ENCODE measurements around the gene FGD2.

Gene FGD2

DNA sequence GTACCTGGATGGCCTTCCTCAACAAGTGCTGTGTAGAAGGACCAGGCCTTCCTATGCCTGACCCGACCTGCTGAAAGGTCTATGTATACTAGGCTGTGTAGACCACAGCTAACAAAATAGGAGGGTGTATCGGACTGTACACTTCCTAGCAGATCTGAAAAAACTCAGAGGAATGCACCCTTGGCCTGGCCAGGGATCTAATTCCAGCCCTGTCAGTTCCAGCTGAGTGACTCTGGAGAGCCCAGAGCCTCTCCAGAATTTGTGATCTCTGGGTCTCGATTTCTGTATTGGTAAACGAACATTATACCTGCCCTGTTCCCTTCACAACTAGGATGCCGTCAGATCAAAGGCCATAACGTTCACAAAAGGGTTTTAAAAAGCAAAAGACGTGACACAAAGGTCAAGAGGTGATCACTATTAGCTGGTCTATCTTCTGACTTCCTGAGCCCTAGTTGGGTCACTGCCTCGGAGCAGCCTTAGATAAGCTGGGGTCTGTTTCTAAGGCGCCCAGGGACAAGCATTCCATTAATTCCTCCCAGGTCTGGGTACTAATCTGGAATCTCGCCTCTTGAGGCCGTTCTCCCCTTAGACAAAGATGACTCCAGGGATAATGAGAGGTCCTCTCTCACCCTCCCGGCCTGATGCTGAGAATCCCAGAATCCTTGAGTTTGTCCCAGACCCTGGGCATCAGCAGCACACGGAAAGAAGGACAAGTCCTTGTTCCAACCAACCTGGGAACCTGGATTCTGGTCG lies 33.4 kb upstream of the FGD2 start:
- Histone ChIP-seq H3K4me2 (ENCODE audit: low read length) (no peak overlapping the region), H3K9ac (ENCODE audit: low read length) (no peak overlapping the region), H3K27me3 (ENCODE audit: insufficient read depth, low read length) (no peaks in the 10 kb centered on the region), H3K79me2 (ENCODE audit: insufficient read depth, low read length) (no peaks in the 10 kb centered on the region), H4K20me1 (ENCODE audit: insufficient read depth, low read length) (no peaks in the 10 kb centered on the region), H2AFZ (ENCODE audit: low read length) (no peak overlapping the region), H3K4me1 (ENCODE audit: insufficient read depth, low read length, severe bottlenecking) (no peaks in the 10 kb centered on the region), H3K4me3 (ENCODE audit: low read depth, low read length, poor library complexity, severe bottlenecking) (no peak overlapping the region), H3K9me3 (ENCODE audit: low read length) (no peaks in the 10 kb centered on the region), H3K36me3 (ENCODE audit: insufficient read depth, low read length) (peaks cover 98% of the 10 kb centered on the region), H3K27ac (ENCODE audit: low read depth, low read length, poor library complexity, severe bottlenecking) (no peak overlapping the region), H3K9me2 (ENCODE audit: low read depth, low read length) (no peaks in the 10 kb centered on the region), H3F3A (ENCODE audit: insufficient read depth, low read length) (no peaks in the 10 kb centered on the region)
- TF ChIP-seq EZH2 (IDR thresholded peaks at IDR 0.05; ENCODE audit: borderline replicate concordance, low read length): no peak
- TF ChIP-seq, protein P1, sequence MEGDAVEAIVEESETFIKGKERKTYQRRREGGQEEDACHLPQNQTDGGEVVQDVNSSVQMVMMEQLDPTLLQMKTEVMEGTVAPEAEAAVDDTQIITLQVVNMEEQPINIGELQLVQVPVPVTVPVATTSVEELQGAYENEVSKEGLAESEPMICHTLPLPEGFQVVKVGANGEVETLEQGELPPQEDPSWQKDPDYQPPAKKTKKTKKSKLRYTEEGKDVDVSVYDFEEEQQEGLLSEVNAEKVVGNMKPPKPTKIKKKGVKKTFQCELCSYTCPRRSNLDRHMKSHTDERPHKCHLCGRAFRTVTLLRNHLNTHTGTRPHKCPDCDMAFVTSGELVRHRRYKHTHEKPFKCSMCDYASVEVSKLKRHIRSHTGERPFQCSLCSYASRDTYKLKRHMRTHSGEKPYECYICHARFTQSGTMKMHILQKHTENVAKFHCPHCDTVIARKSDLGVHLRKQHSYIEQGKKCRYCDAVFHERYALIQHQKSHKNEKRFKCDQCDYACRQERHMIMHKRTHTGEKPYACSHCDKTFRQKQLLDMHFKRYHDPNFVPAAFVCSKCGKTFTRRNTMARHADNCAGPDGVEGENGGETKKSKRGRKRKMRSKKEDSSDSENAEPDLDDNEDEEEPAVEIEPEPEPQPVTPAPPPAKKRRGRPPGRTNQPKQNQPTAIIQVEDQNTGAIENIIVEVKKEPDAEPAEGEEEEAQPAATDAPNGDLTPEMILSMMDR (IDR thresholded peaks at IDR 0.05; ENCODE audit: low read length): no peak

DNA sequence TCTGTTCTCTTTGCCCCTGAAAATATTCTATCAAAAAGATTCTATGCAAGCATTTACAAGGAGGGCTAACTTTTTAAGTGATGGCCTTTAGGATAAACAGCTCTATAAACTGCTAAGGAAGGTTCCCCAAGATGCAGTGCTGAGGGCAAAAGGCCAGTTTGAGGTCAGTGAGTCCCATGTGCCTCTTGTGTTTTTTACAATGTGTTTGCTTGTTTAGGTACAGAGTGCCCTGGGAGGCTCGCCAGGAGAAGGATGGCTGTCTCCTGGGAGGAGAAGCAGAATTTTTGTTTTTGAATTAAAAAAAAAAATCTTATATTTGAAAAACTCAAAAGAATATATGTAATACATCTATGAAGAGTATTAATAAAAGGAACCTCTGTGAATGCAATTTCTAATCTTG lies 32.3 kb upstream of the FGD2 start:
- no peaks in the 10 kb centered on the region for H3F3A ChIP-seq (ENCODE audit: insufficient read depth, low read length)
- H3K4me1 ChIP-seq (ENCODE audit: insufficient read depth, low read length, severe bottlenecking): no peaks in the 10 kb centered on the region
- TF ChIP-seq EZH2 (IDR thresholded peaks at IDR 0.05; ENCODE audit: borderline replicate concordance, low read length): no peak
- TF ChIP-seq, protein P1 (IDR thresholded peaks at IDR 0.05; ENCODE audit: low read length): no peak
- no peaks in the 10 kb centered on the region for H4K20me1 ChIP-seq (ENCODE audit: insufficient read depth, low read length)
- H3K9me3 ChIP-seq (ENCODE audit: low read length): no peaks in the 10 kb centered on the region
- H3K4me2 ChIP-seq (ENCODE audit: low read length): no peak overlapping the region
- no peak overlapping the region for H3K27ac ChIP-seq (ENCODE audit: low read depth, low read length, poor library complexity, severe bottlenecking)
- H3K79me2 ChIP-seq (ENCODE audit: insufficient read depth, low read length): no peaks in the 10 kb centered on the region
- H3K9ac ChIP-seq (ENCODE audit: low read length): no peak overlapping the region
- no peak overlapping the region for H2AFZ ChIP-seq (ENCODE audit: low read length)
- H3K27me3 ChIP-seq (ENCODE audit: insufficient read depth, low read length): no peaks in the 10 kb centered on the region
- H3K4me3 ChIP-seq (ENCODE audit: low read depth, low read length, poor library complexity, severe bottlenecking): no peak overlapping the region
- H3K9me2 ChIP-seq (ENCODE audit: low read depth, low read length): no peaks in the 10 kb centered on the region
- peaks cover 99% of the 10 kb centered on the region for H3K36me3 ChIP-seq (ENCODE audit: insufficient read depth, low read length)

DNA sequence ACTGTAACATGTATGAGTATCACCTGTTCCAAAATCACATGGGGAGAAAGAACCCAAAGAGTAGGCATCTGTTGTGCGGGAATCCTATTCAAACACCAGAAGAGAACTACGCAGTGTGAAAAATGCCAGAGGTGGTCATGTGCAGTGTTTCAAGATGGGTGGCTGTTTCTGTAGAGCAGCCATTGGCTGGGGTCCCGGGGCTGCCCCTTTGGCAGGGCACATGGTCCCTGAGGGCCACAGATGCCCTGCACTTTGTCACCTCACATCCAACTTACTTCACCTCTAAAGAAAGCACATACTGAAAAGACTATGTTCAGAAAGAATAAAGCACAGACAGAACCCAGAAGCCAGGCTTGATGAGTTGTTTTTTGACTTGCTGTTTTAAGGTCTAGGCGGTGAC lies 31.8 kb upstream of the FGD2 start:
- Histone ChIP-seq H4K20me1 (ENCODE audit: insufficient read depth, low read length) (no peaks in the 10 kb centered on the region), H3K9me3 (ENCODE audit: low read length) (no peaks in the 10 kb centered on the region), H3K27ac (ENCODE audit: low read depth, low read length, poor library complexity, severe bottlenecking) (no peak overlapping the region), H2AFZ (ENCODE audit: low read length) (no peak overlapping the region), H3K27me3 (ENCODE audit: insufficient read depth, low read length) (no peaks in the 10 kb centered on the region), H3K9ac (ENCODE audit: low read length) (no peak overlapping the region), H3K9me2 (ENCODE audit: low read depth, low read length) (no peaks in the 10 kb centered on the region), H3K4me1 (ENCODE audit: insufficient read depth, low read length, severe bottlenecking) (no peaks in the 10 kb centered on the region), H3K36me3 (ENCODE audit: insufficient read depth, low read length) (peaks cover 99% of the 10 kb centered on the region), H3K79me2 (ENCODE audit: insufficient read depth, low read length) (peaks cover under 1% of the 10 kb centered on the region; the same call in 1 of the 2 replicates), H3K4me2 (ENCODE audit: low read length) (no peak overlapping the region), H3K4me3 (ENCODE audit: low read depth, low read length, poor library complexity, severe bottlenecking) (no peak overlapping the region), H3F3A (ENCODE audit: insufficient read depth, low read length) (no peaks in the 10 kb centered on the region)
- no peak for TF ChIP-seq EZH2 (IDR thresholded peaks at IDR 0.05; ENCODE audit: borderline replicate concordance, low read length)
- TF ChIP-seq, protein P1 (IDR thresholded peaks at IDR 0.05; ENCODE audit: low read length): no peak

Measured in OCI-LY1 (cell line).